WTC11 (cell line): Measurements from ENCODE around the gene PHC2. TPM values are rescaled to one million over a fixed set of nuclear protein-coding genes. Genes with fewer than 3 reads are reported as not detected.

Experiments
- ATAC-seq: fragments of 200-7000 bp; cut with Tn5 transposase; 2 replicates; pipeline ENCODE4 v1.10.0; 2021; ENCODE audit warnings: mild to moderate bottlenecking, moderate library complexity
- CTCF ChIA-PET: fragments of 300-600 bp; sonication (Branson Sonifier 250); formaldehyde crosslinking; loops from one replicate; lab custom pipeline; 2021; ENCODE audit warnings: antibody characterized with exemption; lab: Charles Lee
- POLR2A ChIA-PET: fragments of 350-600 bp; sonication (Branson Sonifier 250); formaldehyde crosslinking; loops from one replicate; lab custom pipeline; 2021; ENCODE audit warnings: antibody characterized with exemption; lab: Charles Lee
- DNase-seq: peaks from one replicate; pipeline ENCODE4 v3.0.0; 2021; ENCODE audit warnings: low spot score
- H3K27ac Mint-ChIP-seq: 2 replicates; pipeline ENCODE4 v1.8.0; 2021; ENCODE audit warnings: mixed read lengths
- H3K27me3 Mint-ChIP-seq: 2 replicates; pipeline ENCODE4 v1.8.0; 2021; ENCODE audit warnings: low read depth, mild to moderate bottlenecking, moderate library complexity, mixed read lengths
- H3K36me3 Mint-ChIP-seq: 2 replicates; pipeline ENCODE4 v1.8.0; 2021; ENCODE audit warnings: mixed read lengths
- H3K4me1 Mint-ChIP-seq: 2 replicates; pipeline ENCODE4 v1.8.0; 2022; ENCODE audit warnings: mixed read lengths
- H3K4me3 Mint-ChIP-seq: 2 replicates; pipeline ENCODE4 v1.8.0; 2021; ENCODE audit warnings: mild to moderate bottlenecking, moderate library complexity, mixed read lengths
- H3K9me3 Mint-ChIP-seq: 2 replicates; pipeline ENCODE4 v1.8.0; 2021; ENCODE audit warnings: mixed read lengths
- ATF1 ChIP-seq: sonication (generic); formaldehyde crosslinking; IDR thresholded peaks from 2 replicates; pipeline ENCODE4 v1.8.1; 2023; ENCODE audit warnings: mild to moderate bottlenecking, moderate library complexity, missing genetic modification reagents
- CREB1 ChIP-seq: sonication (generic); formaldehyde crosslinking; IDR thresholded peaks from 2 replicates; pipeline ENCODE4 v1.8.0; 2023; ENCODE audit warnings: mild to moderate bottlenecking, missing genetic modification reagents
- ELF4 ChIP-seq: sonication (generic); formaldehyde crosslinking; IDR thresholded peaks from 2 replicates; pipeline ENCODE4 v1.8.1; 2022; ENCODE audit warnings: low read depth, mild to moderate bottlenecking, moderate library complexity, missing genetic modification reagents
- ESRRA ChIP-seq: sonication (generic); formaldehyde crosslinking; IDR thresholded peaks from 2 replicates; pipeline ENCODE4 v1.8.1; 2022; ENCODE audit warnings: mild to moderate bottlenecking, missing genetic modification reagents, borderline replicate concordance
- FOXJ3 ChIP-seq: sonication (generic); formaldehyde crosslinking; IDR thresholded peaks from 2 replicates; pipeline ENCODE4 v1.9.0; 2021; ENCODE audit warnings: missing genetic modification reagents, mild to moderate bottlenecking, borderline replicate concordance
- FOXK1 ChIP-seq: sonication (generic); formaldehyde crosslinking; IDR thresholded peaks from 2 replicates; pipeline ENCODE4 v1.8.0; 2022; ENCODE audit warnings: mild to moderate bottlenecking, moderate library complexity, missing genetic modification reagents
- FOXP1 ChIP-seq: sonication (generic); formaldehyde crosslinking; IDR thresholded peaks from 2 replicates; pipeline ENCODE4 v1.8.0; 2022; ENCODE audit warnings: missing genetic modification reagents, mild to moderate bottlenecking, moderate library complexity, borderline replicate concordance
- HMGA2 ChIP-seq: fragments of 250-450 bp; sonication (Bioruptor Pico); IDR thresholded peaks from 2 replicates; pipeline ENCODE4 v1.4.0; 2021; ENCODE audit warnings: mild to moderate bottlenecking, moderate library complexity
- MXD4 ChIP-seq: fragments of 250-450 bp; sonication (Bioruptor Pico); IDR thresholded peaks from 2 replicates; pipeline ENCODE4 v1.8.0; 2021; ENCODE audit warnings: mild to moderate bottlenecking, moderate library complexity, borderline replicate concordance
- NR2C2 ChIP-seq: sonication (generic); formaldehyde crosslinking; IDR thresholded peaks from 2 replicates; pipeline ENCODE4 v1.8.0; 2022; ENCODE audit warnings: mild to moderate bottlenecking, missing genetic modification reagents
- OVOL2 ChIP-seq: fragments of 250-450 bp; sonication (Bioruptor Pico); IDR thresholded peaks from 2 replicates; pipeline ENCODE4 v1.9.0; 2021; ENCODE audit warnings: mild to moderate bottlenecking, borderline replicate concordance
- RELA ChIP-seq: sonication (generic); formaldehyde crosslinking; IDR thresholded peaks from 2 replicates; pipeline ENCODE4 v1.8.1; 2022; ENCODE audit warnings: missing genetic modification reagents, mild to moderate bottlenecking, borderline replicate concordance
- RORB ChIP-seq: fragments of 250-450 bp; sonication (Bioruptor Pico); IDR thresholded peaks from 2 replicates; pipeline ENCODE4 v1.9.0; 2021; ENCODE audit warnings: mild to moderate bottlenecking
- TEAD1 ChIP-seq: sonication (generic); formaldehyde crosslinking; IDR thresholded peaks from 2 replicates; pipeline ENCODE4 v1.8.0; 2022; ENCODE audit warnings: mild to moderate bottlenecking, missing genetic modification reagents
- ZNF219 ChIP-seq: sonication (generic); formaldehyde crosslinking; IDR thresholded peaks from 2 replicates; pipeline ENCODE4 v1.8.0; 2023; ENCODE audit warnings: missing genetic modification reagents, mild to moderate bottlenecking, borderline replicate concordance
- ZNF232 ChIP-seq: sonication (generic); formaldehyde crosslinking; IDR thresholded peaks from 2 replicates; pipeline ENCODE4 v1.8.0; 2022; ENCODE audit warnings: mild to moderate bottlenecking, missing genetic modification reagents
- total RNA-seq: library from RNA; stranded (reverse); gene quantifications from 3 replicates; pipeline ENCODE4 v1.2.3, GENCODE V29; 2021
- TF ChIP-seq, protein P1 (sequence below): sonication (generic); formaldehyde crosslinking; IDR thresholded peaks from 2 replicates; pipeline ENCODE4 v1.8.0; 2022; ENCODE audit warnings: mild to moderate bottlenecking, missing genetic modification reagents
- TF ChIP-seq, protein P2 (sequence below): sonication (generic); formaldehyde crosslinking; IDR thresholded peaks from 2 replicates; pipeline ENCODE4 v1.8.0; 2022; ENCODE audit warnings: mild to moderate bottlenecking, missing genetic modification reagents
- TF ChIP-seq, protein P3 (sequence below): sonication (generic); formaldehyde crosslinking; IDR thresholded peaks from 2 replicates; pipeline ENCODE4 v1.8.1; 2023; ENCODE audit warnings: mild to moderate bottlenecking, missing genetic modification reagents, borderline replicate concordance
- TF ChIP-seq, protein P4 (sequence below): sonication (generic); formaldehyde crosslinking; IDR thresholded peaks from 2 replicates; pipeline ENCODE4 v1.8.0; 2023; ENCODE audit warnings: missing genetic modification reagents, mild to moderate bottlenecking, borderline replicate concordance
- TF ChIP-seq, protein P5 (sequence below): fragments of 250-450 bp; sonication (Bioruptor Pico); IDR thresholded peaks from 2 replicates; pipeline ENCODE4 v1.9.0; 2021; ENCODE audit warnings: mild to moderate bottlenecking

Gene PHC2
- total RNA-seq, 1 experiment from 2014 or later = 7.0 TPM

DNA sequence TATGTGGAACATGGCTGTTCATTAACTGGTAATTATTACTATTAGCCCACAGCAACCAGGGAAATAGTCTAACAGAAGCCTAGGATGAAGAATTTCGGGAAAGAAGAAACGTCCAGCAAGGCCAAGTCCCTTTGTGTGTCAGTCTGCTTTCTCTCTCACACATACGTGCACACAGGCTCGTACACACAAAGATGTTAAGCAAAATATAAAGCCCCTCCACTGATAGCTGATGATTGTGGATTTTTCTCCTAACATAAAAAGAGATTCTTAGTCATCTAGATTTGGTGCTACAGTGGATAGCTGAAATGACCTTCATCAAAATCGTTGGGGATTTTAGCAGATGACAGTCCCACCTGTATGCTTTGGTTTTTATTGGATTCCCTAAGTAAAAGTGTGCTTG lies 67.9 kb downstream of the PHC2 start:
- H3K27me3 Mint-ChIP-seq = peaks cover 46% of the 10 kb centered on the region
- no peak for ATAC-seq
- H3K27ac Mint-ChIP-seq = no peak overlapping the region
- peaks cover 51% of the 10 kb centered on the region for H3K4me1 Mint-ChIP-seq
- ChIA-PET POLR2A (no interaction called here), CTCF (interaction anchor here (1.5 to 10.3 kb wide), 4 partner anchors 10 to 236 kb away, joined by 4 to 161 read pairs (median 10); no protein-coding TSS in a partner anchor)
- H3K36me3 Mint-ChIP-seq = no peaks in the 10 kb centered on the region
- TF ChIP-seq HMGA2 (CRISPR knock-in tag) (no peak), ELF4 (CRISPR knock-in tag) (no peak), FOXK1 (CRISPR knock-in tag) (no peak), ATF1 (no peak), ZNF219 (CRISPR knock-in tag) (no peak), FOXJ3 (CRISPR knock-in tag) (no peak), RORB (CRISPR knock-in tag) (no peak), ESRRA (no peak), MXD4 (no peak), CREB1 (CRISPR knock-in tag) (no peak)
- TF ChIP-seq, protein P1, sequence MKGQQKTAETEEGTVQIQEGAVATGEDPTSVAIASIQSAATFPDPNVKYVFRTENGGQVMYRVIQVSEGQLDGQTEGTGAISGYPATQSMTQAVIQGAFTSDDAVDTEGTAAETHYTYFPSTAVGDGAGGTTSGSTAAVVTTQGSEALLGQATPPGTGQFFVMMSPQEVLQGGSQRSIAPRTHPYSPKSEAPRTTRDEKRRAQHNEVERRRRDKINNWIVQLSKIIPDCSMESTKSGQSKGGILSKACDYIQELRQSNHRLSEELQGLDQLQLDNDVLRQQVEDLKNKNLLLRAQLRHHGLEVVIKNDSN (CRISPR knock-in tag) = no peak
- TF ChIP-seq, protein P2, sequence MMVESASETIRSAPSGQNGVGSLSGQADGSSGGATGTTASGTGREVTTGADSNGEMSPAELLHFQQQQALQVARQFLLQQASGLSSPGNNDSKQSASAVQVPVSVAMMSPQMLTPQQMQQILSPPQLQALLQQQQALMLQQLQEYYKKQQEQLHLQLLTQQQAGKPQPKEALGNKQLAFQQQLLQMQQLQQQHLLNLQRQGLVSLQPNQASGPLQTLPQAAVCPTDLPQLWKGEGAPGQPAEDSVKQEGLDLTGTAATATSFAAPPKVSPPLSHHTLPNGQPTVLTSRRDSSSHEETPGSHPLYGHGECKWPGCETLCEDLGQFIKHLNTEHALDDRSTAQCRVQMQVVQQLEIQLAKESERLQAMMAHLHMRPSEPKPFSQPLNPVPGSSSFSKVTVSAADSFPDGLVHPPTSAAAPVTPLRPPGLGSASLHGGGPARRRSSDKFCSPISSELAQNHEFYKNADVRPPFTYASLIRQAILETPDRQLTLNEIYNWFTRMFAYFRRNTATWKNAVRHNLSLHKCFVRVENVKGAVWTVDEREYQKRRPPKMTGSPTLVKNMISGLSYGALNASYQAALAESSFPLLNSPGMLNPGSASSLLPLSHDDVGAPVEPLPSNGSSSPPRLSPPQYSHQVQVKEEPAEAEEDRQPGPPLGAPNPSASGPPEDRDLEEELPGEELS = no peak
- TF ChIP-seq, protein P3, sequence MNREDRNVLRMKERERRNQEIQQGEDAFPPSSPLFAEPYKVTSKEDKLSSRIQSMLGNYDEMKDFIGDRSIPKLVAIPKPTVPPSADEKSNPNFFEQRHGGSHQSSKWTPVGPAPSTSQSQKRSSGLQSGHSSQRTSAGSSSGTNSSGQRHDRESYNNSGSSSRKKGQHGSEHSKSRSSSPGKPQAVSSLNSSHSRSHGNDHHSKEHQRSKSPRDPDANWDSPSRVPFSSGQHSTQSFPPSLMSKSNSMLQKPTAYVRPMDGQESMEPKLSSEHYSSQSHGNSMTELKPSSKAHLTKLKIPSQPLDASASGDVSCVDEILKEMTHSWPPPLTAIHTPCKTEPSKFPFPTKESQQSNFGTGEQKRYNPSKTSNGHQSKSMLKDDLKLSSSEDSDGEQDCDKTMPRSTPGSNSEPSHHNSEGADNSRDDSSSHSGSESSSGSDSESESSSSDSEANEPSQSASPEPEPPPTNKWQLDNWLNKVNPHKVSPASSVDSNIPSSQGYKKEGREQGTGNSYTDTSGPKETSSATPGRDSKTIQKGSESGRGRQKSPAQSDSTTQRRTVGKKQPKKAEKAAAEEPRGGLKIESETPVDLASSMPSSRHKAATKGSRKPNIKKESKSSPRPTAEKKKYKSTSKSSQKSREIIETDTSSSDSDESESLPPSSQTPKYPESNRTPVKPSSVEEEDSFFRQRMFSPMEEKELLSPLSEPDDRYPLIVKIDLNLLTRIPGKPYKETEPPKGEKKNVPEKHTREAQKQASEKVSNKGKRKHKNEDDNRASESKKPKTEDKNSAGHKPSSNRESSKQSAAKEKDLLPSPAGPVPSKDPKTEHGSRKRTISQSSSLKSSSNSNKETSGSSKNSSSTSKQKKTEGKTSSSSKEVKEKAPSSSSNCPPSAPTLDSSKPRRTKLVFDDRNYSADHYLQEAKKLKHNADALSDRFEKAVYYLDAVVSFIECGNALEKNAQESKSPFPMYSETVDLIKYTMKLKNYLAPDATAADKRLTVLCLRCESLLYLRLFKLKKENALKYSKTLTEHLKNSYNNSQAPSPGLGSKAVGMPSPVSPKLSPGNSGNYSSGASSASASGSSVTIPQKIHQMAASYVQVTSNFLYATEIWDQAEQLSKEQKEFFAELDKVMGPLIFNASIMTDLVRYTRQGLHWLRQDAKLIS = no peak
- no peak overlapping the region for H3K4me3 Mint-ChIP-seq
- no peaks in the 10 kb centered on the region for H3K9me3 Mint-ChIP-seq
- no peak for DNase-seq

DNA sequence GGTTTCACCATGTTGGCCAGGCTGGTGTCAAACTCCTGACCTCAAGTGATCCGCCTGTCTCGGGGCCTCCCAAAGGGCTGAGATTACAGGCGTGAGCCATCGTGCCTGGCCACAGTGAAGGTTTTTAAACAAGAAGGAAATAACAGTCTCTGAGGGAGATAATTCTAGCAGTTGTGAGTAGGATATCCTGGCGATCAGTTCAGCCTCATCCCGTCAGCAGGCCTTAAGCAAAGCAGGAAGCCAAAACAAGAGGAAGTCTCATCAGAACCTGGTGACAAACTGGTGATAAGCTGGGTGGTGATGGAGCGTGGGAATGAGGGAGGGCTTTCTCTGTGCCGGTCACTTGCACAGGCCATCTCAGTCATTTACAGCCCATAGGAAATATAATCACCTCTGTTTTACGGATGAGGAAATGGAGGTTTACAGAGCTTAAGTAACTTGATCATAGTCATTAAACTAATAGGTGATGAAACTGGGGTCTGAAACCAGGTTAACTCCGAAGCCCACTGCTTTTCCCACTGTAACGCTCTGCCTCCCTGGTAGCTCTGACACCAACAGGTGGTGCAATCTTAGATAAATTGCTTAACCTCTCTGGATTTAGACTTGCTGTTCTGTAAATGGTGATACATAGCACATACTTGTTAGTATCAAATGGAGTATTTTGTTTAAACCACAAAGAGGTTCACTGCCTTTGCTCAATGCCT lies 69.2 kb downstream of the PHC2 start:
- peaks cover 44% of the 10 kb centered on the region for H3K4me1 Mint-ChIP-seq
- ChIA-PET POLR2A (no interaction called here), CTCF (interaction anchor here (0.8 to 10.3 kb wide), 3 partner anchors 66 to 181 kb away, joined by 3 to 161 read pairs (median 3); no protein-coding TSS in a partner anchor)
- ATAC-seq = no peak
- H3K27me3 Mint-ChIP-seq = peaks cover 52% of the 10 kb centered on the region
- DNase-seq = no peak
- H3K36me3 Mint-ChIP-seq = no peaks in the 10 kb centered on the region
- H3K27ac Mint-ChIP-seq = no peak overlapping the region
- no peak overlapping the region for H3K4me3 Mint-ChIP-seq
- peaks cover 4% of the 10 kb centered on the region; the same call in 1 of the 2 replicates for H3K9me3 Mint-ChIP-seq
- TF ChIP-seq ZNF232 (no peak), FOXP1 (CRISPR knock-in tag) (no peak), TEAD1 (CRISPR knock-in tag) (no peak), FOXJ3 (CRISPR knock-in tag) (no peak), RELA (CRISPR knock-in tag) (no peak), OVOL2 (CRISPR knock-in tag) (no peak), NR2C2 (CRISPR knock-in tag) (no peak)
- TF ChIP-seq, protein P4, sequence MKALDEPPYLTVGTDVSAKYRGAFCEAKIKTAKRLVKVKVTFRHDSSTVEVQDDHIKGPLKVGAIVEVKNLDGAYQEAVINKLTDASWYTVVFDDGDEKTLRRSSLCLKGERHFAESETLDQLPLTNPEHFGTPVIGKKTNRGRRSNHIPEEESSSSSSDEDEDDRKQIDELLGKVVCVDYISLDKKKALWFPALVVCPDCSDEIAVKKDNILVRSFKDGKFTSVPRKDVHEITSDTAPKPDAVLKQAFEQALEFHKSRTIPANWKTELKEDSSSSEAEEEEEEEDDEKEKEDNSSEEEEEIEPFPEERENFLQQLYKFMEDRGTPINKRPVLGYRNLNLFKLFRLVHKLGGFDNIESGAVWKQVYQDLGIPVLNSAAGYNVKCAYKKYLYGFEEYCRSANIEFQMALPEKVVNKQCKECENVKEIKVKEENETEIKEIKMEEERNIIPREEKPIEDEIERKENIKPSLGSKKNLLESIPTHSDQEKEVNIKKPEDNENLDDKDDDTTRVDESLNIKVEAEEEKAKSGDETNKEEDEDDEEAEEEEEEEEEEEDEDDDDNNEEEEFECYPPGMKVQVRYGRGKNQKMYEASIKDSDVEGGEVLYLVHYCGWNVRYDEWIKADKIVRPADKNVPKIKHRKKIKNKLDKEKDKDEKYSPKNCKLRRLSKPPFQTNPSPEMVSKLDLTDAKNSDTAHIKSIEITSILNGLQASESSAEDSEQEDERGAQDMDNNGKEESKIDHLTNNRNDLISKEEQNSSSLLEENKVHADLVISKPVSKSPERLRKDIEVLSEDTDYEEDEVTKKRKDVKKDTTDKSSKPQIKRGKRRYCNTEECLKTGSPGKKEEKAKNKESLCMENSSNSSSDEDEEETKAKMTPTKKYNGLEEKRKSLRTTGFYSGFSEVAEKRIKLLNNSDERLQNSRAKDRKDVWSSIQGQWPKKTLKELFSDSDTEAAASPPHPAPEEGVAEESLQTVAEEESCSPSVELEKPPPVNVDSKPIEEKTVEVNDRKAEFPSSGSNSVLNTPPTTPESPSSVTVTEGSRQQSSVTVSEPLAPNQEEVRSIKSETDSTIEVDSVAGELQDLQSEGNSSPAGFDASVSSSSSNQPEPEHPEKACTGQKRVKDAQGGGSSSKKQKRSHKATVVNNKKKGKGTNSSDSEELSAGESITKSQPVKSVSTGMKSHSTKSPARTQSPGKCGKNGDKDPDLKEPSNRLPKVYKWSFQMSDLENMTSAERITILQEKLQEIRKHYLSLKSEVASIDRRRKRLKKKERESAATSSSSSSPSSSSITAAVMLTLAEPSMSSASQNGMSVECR = no peak
- TF ChIP-seq, protein P5, sequence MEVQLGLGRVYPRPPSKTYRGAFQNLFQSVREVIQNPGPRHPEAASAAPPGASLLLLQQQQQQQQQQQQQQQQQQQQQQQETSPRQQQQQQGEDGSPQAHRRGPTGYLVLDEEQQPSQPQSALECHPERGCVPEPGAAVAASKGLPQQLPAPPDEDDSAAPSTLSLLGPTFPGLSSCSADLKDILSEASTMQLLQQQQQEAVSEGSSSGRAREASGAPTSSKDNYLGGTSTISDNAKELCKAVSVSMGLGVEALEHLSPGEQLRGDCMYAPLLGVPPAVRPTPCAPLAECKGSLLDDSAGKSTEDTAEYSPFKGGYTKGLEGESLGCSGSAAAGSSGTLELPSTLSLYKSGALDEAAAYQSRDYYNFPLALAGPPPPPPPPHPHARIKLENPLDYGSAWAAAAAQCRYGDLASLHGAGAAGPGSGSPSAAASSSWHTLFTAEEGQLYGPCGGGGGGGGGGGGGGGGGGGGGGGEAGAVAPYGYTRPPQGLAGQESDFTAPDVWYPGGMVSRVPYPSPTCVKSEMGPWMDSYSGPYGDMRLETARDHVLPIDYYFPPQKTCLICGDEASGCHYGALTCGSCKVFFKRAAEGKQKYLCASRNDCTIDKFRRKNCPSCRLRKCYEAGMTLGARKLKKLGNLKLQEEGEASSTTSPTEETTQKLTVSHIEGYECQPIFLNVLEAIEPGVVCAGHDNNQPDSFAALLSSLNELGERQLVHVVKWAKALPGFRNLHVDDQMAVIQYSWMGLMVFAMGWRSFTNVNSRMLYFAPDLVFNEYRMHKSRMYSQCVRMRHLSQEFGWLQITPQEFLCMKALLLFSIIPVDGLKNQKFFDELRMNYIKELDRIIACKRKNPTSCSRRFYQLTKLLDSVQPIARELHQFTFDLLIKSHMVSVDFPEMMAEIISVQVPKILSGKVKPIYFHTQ (CRISPR knock-in tag) = no peak
